Sigmoid colon (tissue), 7 donors: Measurements from ENCODE around the gene NTN1. TPM values are rescaled to one million over a fixed set of nuclear protein-coding genes. Genes with fewer than 3 reads are reported as not detected.

Experiments used
- DNase-seq: peaks from one replicate; pipeline ENCODE4 v3.0.0-alpha.2; 2019
- H3K27ac ChIP-seq, 4 donors: fragments of 200-600 bp; sonication (generic); one replicate each; pipeline ENCODE4 v1.5.1; 2016 to 2019; ENCODE audit warnings: mild to moderate bottlenecking in 1 of 4
- H3K27me3 ChIP-seq, 3 donors: fragments of 200-600 bp; sonication (generic); one replicate each; pipeline ENCODE4 v1.5.1; 2019; ENCODE audit warnings: mild to moderate bottlenecking in 1 of 3
- H3K36me3 ChIP-seq, 4 donors: fragments of 200-600 bp; sonication (generic); one replicate each; pipeline ENCODE4 v1.5.1; 2016 to 2019
- H3K4me1 ChIP-seq, 4 donors: fragments of 200-600 bp; sonication (generic); one replicate each; pipeline ENCODE4 v1.5.1; 2017 to 2019
- H3K4me3 ChIP-seq, 4 donors: fragments of 200-600 bp; sonication (generic); one replicate each; pipeline ENCODE4 v1.5.1; 2017 to 2019; ENCODE audit warnings: mild to moderate bottlenecking in 2 of 4, moderate library complexity in 1 of 4
- H3K9me3 ChIP-seq, 4 donors: fragments of 200-600 bp in 3 of 4; sonication (generic) in 3 of 4; one replicate each; pipeline versions ENCODE4 v1.5.1 to v1.6.1; 2013 to 2019
- CTCF ChIP-seq, 4 experiments: fragments of 450-650 bp in 3 of 4; fragments of 200-600 bp in 1 of 4; IDR thresholded peaks; one replicate each; pipeline ENCODE4 v1.5.1; 2016 to 2019; ENCODE audit warnings: antibody characterized with exemption in 4 of 4, mild to moderate bottlenecking in 3 of 4, moderate library complexity in 2 of 4
- EP300 ChIP-seq, 4 donors: sonication (generic); formaldehyde crosslinking; IDR thresholded peaks; one replicate each; pipeline ENCODE4 v1.6.1; 2017; ENCODE audit warnings: antibody characterized with exemption in 4 of 4
- POLR2A ChIP-seq, 2 donors: fragments of 450-650 bp; IDR thresholded peaks; one replicate each; pipeline ENCODE4 v1.6.1; 2016; ENCODE audit warnings: antibody characterized with exemption in 2 of 2, mild to moderate bottlenecking in 2 of 2, moderate library complexity in 2 of 2
- POLR2AphosphoS5 ChIP-seq, 4 donors: sonication (generic); formaldehyde crosslinking; IDR thresholded peaks; one replicate each; pipeline ENCODE4 v1.6.1; 2017; ENCODE audit warnings: antibody characterized with exemption in 4 of 4
- WGBS, 2 donors: extraction: QIAGEN DNeasy Blood & Tissue Kit; methylation state at CpG; one replicate each; pipeline ENCODE4 v1.1.7; 2013; 5-methylcytosine and 5-hydroxymethylcytosine counted together
- intact Hi-C: fragments of 100-400 bp; cut with DNase I; formaldehyde crosslinking; loops from one replicate; pipeline ENCODE4 v1.15.1; 2023
- polyA plus RNA-seq, 3 donors: library from polyadenylated mRNA; stranded (reverse); fragments of 200-250 nt; gene quantifications; one replicate each; pipeline ENCODE4 v1.2.3, GENCODE V29; 2013
- total RNA-seq, 4 donors: library from RNA; depleted of rRNA; stranded (reverse); fragments of >200 nt; gene quantifications; one replicate each; pipeline ENCODE4 v1.1.0, GENCODE V29; 2016
- donor health status: healthy with polysubstance abuse.
- donor health status: Bipolar disorder and iron deficiency.
- donor health status: healthy.

The NTN1 gene
- total and polyA plus RNA-seq, 7 donors: 0.69 to 20.3 (median 10.5) TPM

- WGBS, 2 donors: 85 to 88% methylated on average over 7 of the region's 7 CpGs
- Histone ChIP-seq H3K27me3 (no peaks in the 10 kb centered on the region), H3K27ac (peak overlapping the region in 1 of 4 donors; percentile 20), H3K36me3 (no peaks in the 10 kb centered on the region), H3K4me3 (no peak overlapping the region), H3K4me1 (peaks cover 0 to 13% (median 8%) of the 10 kb centered on the region in 4 donors), H3K9me3 (no peaks in the 10 kb centered on the region)
- intact Hi-C loops: no loop called here
- TF ChIP-seq EP300 (IDR thresholded peaks at IDR 0.05) (no peak), CTCF (IDR thresholded peaks at IDR 0.05) (no peak), POLR2AphosphoS5 (IDR thresholded peaks at IDR 0.05) (no peak), POLR2A (IDR thresholded peaks at IDR 0.05) (no peak)
- DNase-seq: no peak
Observed at GRCh38 chr17:9269350-9270035, 248.2 kb downstream of the NTN1 start.

GRCh38 chr17:9270921-9271320 is 249.6 kb downstream of the NTN1 start:
- intact Hi-C loops: no loop called here
- H3K27me3 ChIP-seq: no peaks in the 10 kb centered on the region
- no peak overlapping the region for H3K27ac ChIP-seq

GRCh38 chr17:9271989-9272388 is 250.7 kb downstream of the NTN1 start:
- DNase-seq: no peak
- H3K27me3 ChIP-seq: no peaks in the 10 kb centered on the region
- peaks cover 0 to 13% (median 8%) of the 10 kb centered on the region in 4 donors for H3K4me1 ChIP-seq
- intact Hi-C loops: no loop called here
- no peaks in the 10 kb centered on the region for H3K36me3 ChIP-seq
- TF ChIP-seq POLR2A (IDR thresholded peaks at IDR 0.05) (no peak), POLR2AphosphoS5 (IDR thresholded peaks at IDR 0.05) (no peak), EP300 (IDR thresholded peaks at IDR 0.05) (no peak), CTCF (IDR thresholded peaks at IDR 0.05) (no peak)
- no peaks in the 10 kb centered on the region for H3K9me3 ChIP-seq
- no peak overlapping the region for H3K4me3 ChIP-seq
- H3K27ac ChIP-seq: peak overlapping the region; percentile 13 to 54 (median 43)
- 83 to 85% methylated on average over 8 of the region's 8 CpGs for WGBS, 2 donors

More at GRCh38 chr17:9270921-9271320, 249.6 kb downstream of the NTN1 start:
- 88 to 97% methylated on average over 9 of the region's 9 CpGs for WGBS, 2 donors
- no peak overlapping the region for H3K4me3 ChIP-seq
- peaks cover 0 to 13% (median 8%) of the 10 kb centered on the region in 4 donors for H3K4me1 ChIP-seq
- no peak for DNase-seq
- H3K9me3 ChIP-seq: no peaks in the 10 kb centered on the region
- TF ChIP-seq POLR2A (IDR thresholded peaks at IDR 0.05) (no peak), EP300 (IDR thresholded peaks at IDR 0.05) (no peak), CTCF (IDR thresholded peaks at IDR 0.05) (no peak), POLR2AphosphoS5 (IDR thresholded peaks at IDR 0.05) (no peak)
- H3K36me3 ChIP-seq: no peaks in the 10 kb centered on the region

GRCh38 chr17:9272501-9273200 is 251.3 kb downstream of the NTN1 start:
- Histone ChIP-seq H3K9me3 (no peaks in the 10 kb centered on the region), H3K4me1 (peaks cover 0 to 13% (median 8%) of the 10 kb centered on the region in 4 donors), H3K36me3 (no peaks in the 10 kb centered on the region), H3K27ac (peak overlapping the region; percentile 13 to 54 (median 43)), H3K4me3 (peak overlapping the region in 1 of 4 donors; percentile 3), H3K27me3 (no peaks in the 10 kb centered on the region)
- TF ChIP-seq POLR2A (IDR thresholded peaks at IDR 0.05) (no peak), CTCF (IDR thresholded peaks at IDR 0.05) (no peak), EP300 (IDR thresholded peaks at IDR 0.05) (no peak), POLR2AphosphoS5 (IDR thresholded peaks at IDR 0.05) (no peak)
- WGBS, 2 donors: 78 to 87% methylated on average over 22 of the region's 22 CpGs
- DNase-seq: no peak
- intact Hi-C loops: no loop called here
